Measurements from ENCODE around the gene HYAL2.

HYAL2 gene

GRCh38 chr3:50276762-50277101, 45.8 kb downstream of the HYAL2 start:
- Histone ChIP-seq H4K20me1 (ENCODE audit: insufficient read depth, low read length, poor library complexity, severe bottlenecking) (no peaks in the 10 kb centered on the region), H3K9me3 (ENCODE audit: insufficient read depth, low read depth, low read length) (no peaks in the 10 kb centered on the region), H3K27me3 (ENCODE audit: insufficient read depth, low read length, poor library complexity, severe bottlenecking) (no peaks in the 10 kb centered on the region), H3K9me2 (replicated peaks; ENCODE audit: low read depth, low read length) (no peaks in the 10 kb centered on the region), H3K79me2 (ENCODE audit: insufficient read depth, low read length) (no peaks in the 10 kb centered on the region), H3K9ac (ENCODE audit: low read depth, low read length, poor library complexity, severe bottlenecking) (no peak overlapping the region), H3K4me1 (ENCODE audit: insufficient read depth, low read length, poor library complexity, severe bottlenecking) (no peaks in the 10 kb centered on the region), H3F3A (ENCODE audit: low read depth) (no peaks in the 10 kb centered on the region), H3K4me3 (ENCODE audit: low read length, poor library complexity, severe bottlenecking) (no peak overlapping the region), H2AFZ (ENCODE audit: low read length) (no peak overlapping the region), H3K36me3 (ENCODE audit: insufficient read depth, low read length) (no peaks in the 10 kb centered on the region), H3K4me2 (ENCODE audit: low read depth, low read length, poor library complexity, severe bottlenecking) (no peak overlapping the region)
- no peak for TF ChIP-seq EZH2phosphoT487 (IDR thresholded peaks at IDR 0.05; ENCODE audit: borderline replicate concordance)

DNA sequence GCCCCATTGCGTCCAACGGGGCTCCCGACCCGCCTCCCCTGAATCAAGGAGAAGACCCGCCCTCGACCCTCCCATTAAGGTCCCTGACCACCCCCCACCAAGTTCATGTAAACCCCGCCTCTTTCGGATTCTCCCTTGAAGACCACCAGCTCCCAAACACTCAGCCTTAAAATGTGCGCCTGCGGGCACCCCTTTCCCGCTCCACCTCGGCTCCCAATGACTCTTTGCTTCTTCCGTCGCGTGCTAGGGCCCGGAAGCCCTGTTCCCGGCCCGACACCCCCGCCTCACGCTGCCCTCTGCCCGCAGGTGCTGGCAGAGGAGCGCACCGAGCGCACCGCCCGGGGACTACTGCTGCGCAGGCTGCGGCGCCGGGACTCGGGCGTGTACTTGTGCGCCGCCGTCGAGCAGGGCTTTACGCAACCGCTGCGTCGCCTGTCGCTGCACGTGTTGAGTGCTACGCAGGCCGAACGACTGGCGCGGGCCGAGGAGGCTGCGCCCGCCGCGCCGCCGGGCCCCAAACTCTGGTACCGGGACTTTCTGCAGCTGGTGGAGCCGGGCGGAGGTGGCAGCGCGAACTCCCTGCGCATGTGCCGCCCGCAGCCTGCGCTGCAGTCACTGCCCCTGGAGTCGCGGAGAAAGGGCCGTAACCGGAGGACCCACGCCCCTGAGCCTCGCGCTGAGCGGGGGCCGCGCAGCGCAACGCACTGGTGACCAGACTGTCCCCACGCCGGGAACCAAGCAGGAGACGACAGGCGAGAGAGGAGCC, 46.4 kb downstream of the HYAL2 start:
- Histone ChIP-seq H3K9me3 (ENCODE audit: insufficient read depth, low read depth, low read length) (no peaks in the 10 kb centered on the region), H3K9ac (ENCODE audit: low read depth, low read length, poor library complexity, severe bottlenecking) (no peak overlapping the region), H2AFZ (ENCODE audit: low read length) (no peak overlapping the region), H3F3A (ENCODE audit: low read depth) (no peaks in the 10 kb centered on the region), H3K4me1 (ENCODE audit: insufficient read depth, low read length, poor library complexity, severe bottlenecking) (no peaks in the 10 kb centered on the region), H3K9me2 (replicated peaks; ENCODE audit: low read depth, low read length) (no peaks in the 10 kb centered on the region), H3K36me3 (ENCODE audit: insufficient read depth, low read length) (no peaks in the 10 kb centered on the region), H3K27me3 (ENCODE audit: insufficient read depth, low read length, poor library complexity, severe bottlenecking) (no peaks in the 10 kb centered on the region), H3K4me2 (ENCODE audit: low read depth, low read length, poor library complexity, severe bottlenecking) (no peak overlapping the region), H4K20me1 (ENCODE audit: insufficient read depth, low read length, poor library complexity, severe bottlenecking) (no peaks in the 10 kb centered on the region), H3K4me3 (ENCODE audit: low read length, poor library complexity, severe bottlenecking) (no peak overlapping the region), H3K79me2 (ENCODE audit: insufficient read depth, low read length) (no peaks in the 10 kb centered on the region)
- TF ChIP-seq, protein P1, sequence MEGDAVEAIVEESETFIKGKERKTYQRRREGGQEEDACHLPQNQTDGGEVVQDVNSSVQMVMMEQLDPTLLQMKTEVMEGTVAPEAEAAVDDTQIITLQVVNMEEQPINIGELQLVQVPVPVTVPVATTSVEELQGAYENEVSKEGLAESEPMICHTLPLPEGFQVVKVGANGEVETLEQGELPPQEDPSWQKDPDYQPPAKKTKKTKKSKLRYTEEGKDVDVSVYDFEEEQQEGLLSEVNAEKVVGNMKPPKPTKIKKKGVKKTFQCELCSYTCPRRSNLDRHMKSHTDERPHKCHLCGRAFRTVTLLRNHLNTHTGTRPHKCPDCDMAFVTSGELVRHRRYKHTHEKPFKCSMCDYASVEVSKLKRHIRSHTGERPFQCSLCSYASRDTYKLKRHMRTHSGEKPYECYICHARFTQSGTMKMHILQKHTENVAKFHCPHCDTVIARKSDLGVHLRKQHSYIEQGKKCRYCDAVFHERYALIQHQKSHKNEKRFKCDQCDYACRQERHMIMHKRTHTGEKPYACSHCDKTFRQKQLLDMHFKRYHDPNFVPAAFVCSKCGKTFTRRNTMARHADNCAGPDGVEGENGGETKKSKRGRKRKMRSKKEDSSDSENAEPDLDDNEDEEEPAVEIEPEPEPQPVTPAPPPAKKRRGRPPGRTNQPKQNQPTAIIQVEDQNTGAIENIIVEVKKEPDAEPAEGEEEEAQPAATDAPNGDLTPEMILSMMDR (conservative IDR thresholded peaks at IDR 0.05; ENCODE audit: low read length), result no peak
- no peak for TF ChIP-seq EZH2phosphoT487 (IDR thresholded peaks at IDR 0.05; ENCODE audit: borderline replicate concordance)

DNA sequence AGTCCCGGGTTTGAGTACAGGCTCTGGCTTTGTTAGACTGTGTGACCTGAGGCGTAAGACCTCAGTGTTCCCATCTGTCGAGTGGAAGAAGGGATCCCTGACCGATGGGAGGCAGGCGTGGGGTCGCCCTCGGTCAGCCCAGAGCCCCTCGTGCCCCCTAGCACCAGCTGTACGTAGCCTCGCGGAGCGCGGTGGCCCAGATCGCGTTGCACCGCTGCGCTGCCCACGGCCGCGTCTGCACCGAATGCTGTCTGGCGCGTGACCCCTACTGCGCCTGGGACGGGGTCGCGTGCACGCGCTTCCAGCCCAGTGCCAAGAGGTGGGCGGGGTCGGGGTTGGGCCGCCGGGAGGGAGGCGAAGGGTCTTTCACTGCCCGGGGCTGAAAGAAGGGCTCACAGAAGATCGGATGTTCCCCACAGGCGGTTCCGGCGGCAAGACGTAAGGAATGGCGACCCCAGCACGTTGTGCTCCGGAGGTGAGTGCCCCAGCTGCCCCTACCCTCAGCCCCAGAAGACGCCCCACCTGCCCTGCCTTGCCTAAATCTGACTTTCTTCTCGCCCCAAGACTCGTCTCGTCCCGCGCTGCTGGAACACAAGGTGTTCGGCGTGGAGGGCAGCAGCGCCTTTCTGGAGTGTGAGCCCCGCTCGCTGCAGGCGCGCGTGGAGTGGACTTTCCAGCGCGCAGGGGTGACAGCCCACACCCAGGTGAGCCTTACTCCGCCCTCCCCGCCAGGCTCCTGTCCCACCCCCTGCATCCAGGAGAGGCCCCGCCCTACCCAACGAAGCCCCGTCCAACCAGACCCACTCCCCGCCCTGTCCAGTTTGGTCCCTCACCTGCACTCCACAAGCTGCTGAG, 47.2 kb downstream of the HYAL2 start:
- no peak for TF ChIP-seq EZH2phosphoT487 (IDR thresholded peaks at IDR 0.05; ENCODE audit: borderline replicate concordance)
- TF ChIP-seq, protein P1 (conservative IDR thresholded peaks at IDR 0.05; ENCODE audit: low read length), result no peak
- no peaks in the 10 kb centered on the region for H3K4me1 ChIP-seq (ENCODE audit: insufficient read depth, low read length, poor library complexity, severe bottlenecking)
- no peak overlapping the region for H3K4me3 ChIP-seq (ENCODE audit: low read length, poor library complexity, severe bottlenecking)
- no peak overlapping the region for H3K9ac ChIP-seq (ENCODE audit: low read depth, low read length, poor library complexity, severe bottlenecking)
- no peaks in the 10 kb centered on the region for H3F3A ChIP-seq (ENCODE audit: low read depth)
- no peaks in the 10 kb centered on the region for H3K27me3 ChIP-seq (ENCODE audit: insufficient read depth, low read length, poor library complexity, severe bottlenecking)
- H3K36me3 ChIP-seq (ENCODE audit: insufficient read depth, low read length), result no peaks in the 10 kb centered on the region
- no peaks in the 10 kb centered on the region for H4K20me1 ChIP-seq (ENCODE audit: insufficient read depth, low read length, poor library complexity, severe bottlenecking)
- no peaks in the 10 kb centered on the region for H3K9me2 ChIP-seq (replicated peaks; ENCODE audit: low read depth, low read length)
- H2AFZ ChIP-seq (ENCODE audit: low read length), result no peak overlapping the region
- no peaks in the 10 kb centered on the region for H3K9me3 ChIP-seq (ENCODE audit: insufficient read depth, low read depth, low read length)
- H3K79me2 ChIP-seq (ENCODE audit: insufficient read depth, low read length), result no peaks in the 10 kb centered on the region
- no peak overlapping the region for H3K4me2 ChIP-seq (ENCODE audit: low read depth, low read length, poor library complexity, severe bottlenecking)
